HepG2 (cell line): ENCODE data around the gene TSPYL6. TPM values are rescaled to one million over a fixed set of nuclear protein-coding genes. Genes with fewer than 3 reads are reported as not detected.

Experiments used
- ATAC-seq: fragments of 200-7000 bp; cut with Tn5 transposase; 3 replicates; pipeline ENCODE4 v1.9.1; 2020; ENCODE audit warnings: mild to moderate bottlenecking, moderate library complexity
- BruUV-seq: library from RNA; stranded (reverse); fragments of 400-500 nt; replicated peaks from 2 replicates; lab custom pipeline; 2021; lab: Mats Ljungman, UMichigan
- CTCF ChIA-PET: fragments of 300-600 bp; formaldehyde crosslinking; extraction: SDS; loops from one replicate; lab custom pipeline; 2021; ENCODE audit warnings: low total read pairs, inconsistent platforms, low intra/inter-chr PET ratio; lab: Yijun Ruan, JAX
- POLR2A ChIA-PET: fragments of 350-600 bp; sonication (Branson Sonifier 250); formaldehyde crosslinking; loops from one replicate; lab custom pipeline; 2020; ENCODE audit warnings: antibody characterized with exemption, inconsistent platforms; lab: Yijun Ruan, JAX
- DNase-seq: peaks from one replicate; pipeline ENCODE4 v3.0.0-alpha.2; 2015; ENCODE audit warnings: low spot score
- FAIRE-seq: peaks from 3 replicates; lab custom pipeline; 2011; peaks lifted over from hg19 to GRCh38; lab: Jason Lieb, UNC
- H2AFZ ChIP-seq: one replicate; pipeline ENCODE4 v1.6.1; 2011; ENCODE audit warnings: low read length, inconsistent platforms
- H3K27ac ChIP-seq: fragments of 300-600 bp; 3 replicates; pipeline ENCODE4 v1.8.0; 2011; ENCODE audit warnings: mixed run types, mild to moderate bottlenecking, mixed read lengths, low read length, inconsistent platforms; ENCODE audit not compliant: insufficient read depth; ENCODE audit errors: extremely low read length
- H3K27me3 ChIP-seq, 2 experiments: fragments of 200-600 bp in 1 of 2; 2 replicates in 1 of 2; 3 replicates in 1 of 2; pipeline versions ENCODE4 v1.6.0 to v1.8.0; 2011; ENCODE audit warnings: low read length in 2 of 2, mild to moderate bottlenecking in 2 of 2, moderate library complexity in 2 of 2, inconsistent platforms in 1 of 2; ENCODE audit not compliant: insufficient read depth in 2 of 2, control insufficient read depth in 1 of 2
- H3K36me3 ChIP-seq, 2 experiments: fragments of 200-600 bp in 1 of 2; replicated peaks in 1 of 2; 2 replicates in 1 of 2; 3 replicates in 1 of 2; pipeline versions ENCODE4 v1.5.1 to v1.8.0; 2011; ENCODE audit warnings: low read length in 2 of 2, inconsistent platforms in 1 of 2; ENCODE audit not compliant: insufficient read depth in 2 of 2, control insufficient read depth in 1 of 2
- H3K4me1 ChIP-seq: 2 replicates; pipeline ENCODE4 v1.5.1; 2012; ENCODE audit warnings: low read length, inconsistent platforms; ENCODE audit not compliant: insufficient read depth
- H3K4me2 ChIP-seq: 2 replicates; pipeline ENCODE4 v1.6.0; 2011; ENCODE audit warnings: low read depth, low read length, inconsistent platforms
- H3K4me3 ChIP-seq, 3 experiments: fragments of 200-600 bp in 1 of 3; sonication (generic), shearing (Covaris generic) in 1 of 3; replicated peaks in 1 of 3; 2 replicates each; pipeline ENCODE4 v1.5.1; 2011 to 2016; ENCODE audit warnings: low read length in 3 of 3, inconsistent platforms in 2 of 3, low read depth in 2 of 3, mild to moderate bottlenecking in 2 of 3, control low read depth in 1 of 3, mixed read lengths in 1 of 3; ENCODE audit not compliant: insufficient read depth in 1 of 3
- H3K79me2 ChIP-seq: one replicate; pipeline ENCODE4 v1.6.1; 2011; ENCODE audit warnings: low read length, inconsistent platforms; ENCODE audit not compliant: insufficient read depth
- H3K9ac ChIP-seq: 2 replicates; pipeline ENCODE4 v1.6.0; 2011; ENCODE audit warnings: mild to moderate bottlenecking, low read depth, low read length, inconsistent platforms; ENCODE audit not compliant: insufficient read depth
- H3K9me3 ChIP-seq: 2 replicates; pipeline ENCODE4 v1.5.1; 2012; ENCODE audit warnings: mild to moderate bottlenecking, low read length
- H4K20me1 ChIP-seq: 2 replicates; pipeline ENCODE4 v1.6.0; 2011; ENCODE audit warnings: inconsistent platforms, mild to moderate bottlenecking, low read length, moderate library complexity; ENCODE audit not compliant: insufficient read depth
- ASH2L ChIP-seq: fragments of 300-600, 200-600 bp; sonication (generic); IDR thresholded peaks from 2 replicates; pipeline ENCODE4 v1.7.0; 2017; ENCODE audit warnings: low read depth, mild to moderate bottlenecking, moderate library complexity, mixed read lengths, low read length; ENCODE audit not compliant: insufficient read length
- ERF ChIP-seq: IDR thresholded peaks from 2 replicates; pipeline ENCODE4 v1.6.1; 2018; ENCODE audit warnings: missing biosample characterization, missing genetic modification reagents
- GPN1 ChIP-seq: sonication (generic); formaldehyde crosslinking; IDR thresholded peaks from 2 replicates; pipeline ENCODE4 v1.5.1; 2020; ENCODE audit warnings: missing genetic modification reagents, borderline replicate concordance
- HMGA1 ChIP-seq: sonication (generic); formaldehyde crosslinking; conservative IDR thresholded peaks from 2 replicates; pipeline ENCODE4 v1.4.0; 2020; ENCODE audit warnings: missing genetic modification reagents
- NFE2 ChIP-seq: sonication (generic); formaldehyde crosslinking; IDR thresholded peaks from 2 replicates; pipeline ENCODE4 v1.4.0; 2020; ENCODE audit warnings: missing genetic modification reagents
- SP5 ChIP-seq: IDR thresholded peaks from 2 replicates; pipeline ENCODE4 v1.6.1; 2016; ENCODE audit warnings: low read depth, borderline replicate concordance
- SRSF9 ChIP-seq: fragments of 200-400 bp; formaldehyde crosslinking; IDR thresholded peaks from 2 replicates; pipeline ENCODE4 v1.6.1; 2018; ENCODE audit warnings: borderline replicate concordance, mild to moderate bottlenecking, low read depth, low read length; ENCODE audit not compliant: insufficient read depth, poor library complexity, severe bottlenecking
- XBP1 ChIP-seq: sonication (generic); formaldehyde crosslinking; IDR thresholded peaks from 2 replicates; pipeline ENCODE4 v1.5.0; 2020; ENCODE audit warnings: missing genetic modification reagents
- YEATS4 ChIP-seq: sonication (generic); formaldehyde crosslinking; IDR thresholded peaks from 2 replicates; pipeline ENCODE4 v1.4.0; 2020; ENCODE audit warnings: missing genetic modification reagents, borderline replicate concordance
- ZFP1 ChIP-seq: IDR thresholded peaks from 2 replicates; pipeline ENCODE4 v1.6.1; 2016
- ZFP36L2 ChIP-seq: sonication (generic); formaldehyde crosslinking; IDR thresholded peaks from 2 replicates; pipeline ENCODE4 v1.4.0; 2020; ENCODE audit warnings: missing genetic modification reagents
- ZNF431 ChIP-seq: sonication (generic); formaldehyde crosslinking; IDR thresholded peaks from 2 replicates; pipeline ENCODE4 v1.9.0; 2022; ENCODE audit warnings: missing genetic modification reagents, low read depth, mild to moderate bottlenecking, borderline replicate concordance
- ZNF781 ChIP-seq: sonication (generic); formaldehyde crosslinking; IDR thresholded peaks from 2 replicates; pipeline ENCODE4 v1.5.1; 2020; ENCODE audit warnings: borderline replicate concordance, mild to moderate bottlenecking, missing genetic modification reagents; ENCODE audit errors: not compliant biosample characterization
- ZNF788 ChIP-seq: sonication (generic); formaldehyde crosslinking; IDR thresholded peaks from 2 replicates; pipeline ENCODE4 v1.5.0; 2020; ENCODE audit warnings: mild to moderate bottlenecking, missing genetic modification reagents, borderline replicate concordance
- WGBS: methylation state at CpG from one replicate; pipeline ENCODE4 v1.1.6; 2017; ENCODE audit warnings: low lambda C conversion rate; 5-methylcytosine and 5-hydroxymethylcytosine counted together
- in situ Hi-C: cut with HindIII; loops from 2 replicates; pipeline ENCODE4 v1.10.0; 2017; ENCODE audit warnings: low pct_unique_long_range_greater_than_20kb; ENCODE audit not compliant: extremely low pct_ligation_motif_present
- intact Hi-C: fragments of 100-400 bp; cut with micrococcal nuclease; formaldehyde crosslinking; loops from one replicate; pipeline ENCODE4 v1.10.0; 2022; ENCODE audit not compliant: unreplicated experiment
- polyA plus RNA-seq, 8 experiments: library from polyadenylated mRNA; depleted of rRNA in 3 of 8; stranded (reverse) in 7 of 8; unstranded in 1 of 8; fragments of >200 nt; fragmentation: Illumina TruSeq in 4 of 8; extraction: Trizol in 4 of 8; gene quantifications; 2 replicates each; pipeline versions ENCODE4 v1.2.1 to v1.2.3, GENCODE V29; 2011 to 2016; ENCODE audit warnings: low read depth in 4 of 8, missing spikeins in 1 of 8, mixed read lengths in 1 of 8; ENCODE audit not compliant: insufficient read depth in 1 of 8
- total RNA-seq, 5 experiments: library from RNA; depleted of rRNA; stranded (reverse); fragments of >200 nt; fragmentation: Illumina TruSeq; extraction: Trizol; gene quantifications; 2 replicates each; pipeline ENCODE4 v1.2.3, GENCODE V29; 2016; ENCODE audit warnings: low read depth in 1 of 5
- TF ChIP-seq, protein P1 (sequence below): sonication (generic); formaldehyde crosslinking; IDR thresholded peaks from 2 replicates; pipeline ENCODE4 v1.5.0; 2020; ENCODE audit warnings: missing genetic modification reagents
- TF ChIP-seq, protein P2 (sequence below): sonication (generic); formaldehyde crosslinking; IDR thresholded peaks from 2 replicates; pipeline ENCODE4 v1.4.0; 2020; ENCODE audit warnings: missing genetic modification reagents
- TF ChIP-seq, protein P3 (sequence below): sonication (generic); formaldehyde crosslinking; IDR thresholded peaks from 2 replicates; pipeline ENCODE4 v1.4.0; 2020; ENCODE audit warnings: missing genetic modification reagents

Gene TSPYL6
- total and polyA plus RNA-seq, 2 of the 13 experiments (the other 11 are each of a cell fraction or from before 2014, with no cell fraction given) = 0.03 TPM; not detected in 1

DNA sequence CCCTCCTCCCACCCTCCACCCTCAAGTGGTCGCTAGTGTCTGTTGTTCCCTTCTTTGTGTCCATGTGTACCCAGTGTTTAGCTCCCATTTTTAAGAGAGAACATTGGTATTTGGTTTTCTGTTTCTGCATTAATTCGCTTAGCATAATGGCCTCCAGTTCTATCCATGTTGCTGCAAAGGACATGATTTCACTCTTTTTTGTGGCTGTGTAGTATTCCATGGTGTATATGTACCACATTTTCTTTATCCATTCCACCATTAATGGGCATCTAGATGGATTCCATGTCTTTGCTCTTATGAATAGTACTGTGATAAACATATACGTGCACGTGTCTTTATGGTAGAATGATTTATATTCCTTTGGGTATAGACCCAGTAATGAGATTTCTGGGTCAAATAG, 42.9 kb downstream of the TSPYL6 start:
- H3K4me2 ChIP-seq = no peak overlapping the region
- FAIRE-seq = no peak
- H3K9me3 ChIP-seq = peaks cover 23% of the 10 kb centered on the region
- no peaks in the 10 kb centered on the region for H3K36me3 ChIP-seq
- no TSS peak for BruUV-seq
- in situ Hi-C loops (no loop called here), intact Hi-C loops (no loop called here)
- no peak for DNase-seq
- H3K27me3 ChIP-seq = no peaks in the 10 kb centered on the region
- no peak overlapping the region for H3K27ac ChIP-seq
- TF ChIP-seq ZFP1 (CRISPR knock-in tag) (no peak), XBP1 (CRISPR knock-in tag) (no peak), ZFP36L2 (CRISPR knock-in tag) (no peak), ASH2L (no peak), ERF (CRISPR knock-in tag) (no peak), ZNF781 (CRISPR knock-in tag) (no peak), NFE2 (CRISPR knock-in tag) (no peak), GPN1 (no peak), HMGA1 (CRISPR knock-in tag) (no peak), SP5 (CRISPR knock-in tag) (no peak), SRSF9 (no peak), ZNF788 (CRISPR knock-in tag) (no peak), ZNF431 (CRISPR knock-in tag) (no peak), YEATS4 (CRISPR knock-in tag) (no peak)
- TF ChIP-seq, protein P1, sequence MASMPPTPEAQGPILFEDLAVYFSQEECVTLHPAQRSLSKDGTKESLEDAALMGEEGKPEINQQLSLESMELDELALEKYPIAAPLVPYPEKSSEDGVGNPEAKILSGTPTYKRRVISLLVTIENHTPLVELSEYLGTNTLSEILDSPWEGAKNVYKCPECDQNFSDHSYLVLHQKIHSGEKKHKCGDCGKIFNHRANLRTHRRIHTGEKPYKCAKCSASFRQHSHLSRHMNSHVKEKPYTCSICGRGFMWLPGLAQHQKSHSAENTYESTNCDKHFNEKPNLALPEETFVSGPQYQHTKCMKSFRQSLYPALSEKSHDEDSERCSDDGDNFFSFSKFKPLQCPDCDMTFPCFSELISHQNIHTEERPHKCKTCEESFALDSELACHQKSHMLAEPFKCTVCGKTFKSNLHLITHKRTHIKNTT (CRISPR knock-in tag) = no peak
- TF ChIP-seq, protein P2, sequence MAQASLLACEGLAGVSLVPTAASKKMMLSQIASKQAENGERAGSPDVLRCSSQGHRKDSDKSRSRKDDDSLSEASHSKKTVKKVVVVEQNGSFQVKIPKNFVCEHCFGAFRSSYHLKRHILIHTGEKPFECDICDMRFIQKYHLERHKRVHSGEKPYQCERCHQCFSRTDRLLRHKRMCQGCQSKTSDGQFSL (CRISPR knock-in tag) = no peak
- TF ChIP-seq, protein P3, sequence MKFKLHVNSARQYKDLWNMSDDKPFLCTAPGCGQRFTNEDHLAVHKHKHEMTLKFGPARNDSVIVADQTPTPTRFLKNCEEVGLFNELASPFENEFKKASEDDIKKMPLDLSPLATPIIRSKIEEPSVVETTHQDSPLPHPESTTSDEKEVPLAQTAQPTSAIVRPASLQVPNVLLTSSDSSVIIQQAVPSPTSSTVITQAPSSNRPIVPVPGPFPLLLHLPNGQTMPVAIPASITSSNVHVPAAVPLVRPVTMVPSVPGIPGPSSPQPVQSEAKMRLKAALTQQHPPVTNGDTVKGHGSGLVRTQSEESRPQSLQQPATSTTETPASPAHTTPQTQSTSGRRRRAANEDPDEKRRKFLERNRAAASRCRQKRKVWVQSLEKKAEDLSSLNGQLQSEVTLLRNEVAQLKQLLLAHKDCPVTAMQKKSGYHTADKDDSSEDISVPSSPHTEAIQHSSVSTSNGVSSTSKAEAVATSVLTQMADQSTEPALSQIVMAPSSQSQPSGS (CRISPR knock-in tag) = no peak
- no peaks in the 10 kb centered on the region for H4K20me1 ChIP-seq
- peaks cover 40% of the 10 kb centered on the region for H3K4me1 ChIP-seq
- CTCF ChIA-PET = no interaction called here
- H3K79me2 ChIP-seq = no peaks in the 10 kb centered on the region
- 98% methylated on average over 4 of the region's 4 CpGs for WGBS
- POLR2A ChIA-PET = no interaction called here
- H2AFZ ChIP-seq = no peak overlapping the region
- ATAC-seq = no peak
- no peak overlapping the region for H3K9ac ChIP-seq
- no peak overlapping the region for H3K4me3 ChIP-seq
